ENCODE results near the gene AFDN.

The AFDN gene

DNA sequence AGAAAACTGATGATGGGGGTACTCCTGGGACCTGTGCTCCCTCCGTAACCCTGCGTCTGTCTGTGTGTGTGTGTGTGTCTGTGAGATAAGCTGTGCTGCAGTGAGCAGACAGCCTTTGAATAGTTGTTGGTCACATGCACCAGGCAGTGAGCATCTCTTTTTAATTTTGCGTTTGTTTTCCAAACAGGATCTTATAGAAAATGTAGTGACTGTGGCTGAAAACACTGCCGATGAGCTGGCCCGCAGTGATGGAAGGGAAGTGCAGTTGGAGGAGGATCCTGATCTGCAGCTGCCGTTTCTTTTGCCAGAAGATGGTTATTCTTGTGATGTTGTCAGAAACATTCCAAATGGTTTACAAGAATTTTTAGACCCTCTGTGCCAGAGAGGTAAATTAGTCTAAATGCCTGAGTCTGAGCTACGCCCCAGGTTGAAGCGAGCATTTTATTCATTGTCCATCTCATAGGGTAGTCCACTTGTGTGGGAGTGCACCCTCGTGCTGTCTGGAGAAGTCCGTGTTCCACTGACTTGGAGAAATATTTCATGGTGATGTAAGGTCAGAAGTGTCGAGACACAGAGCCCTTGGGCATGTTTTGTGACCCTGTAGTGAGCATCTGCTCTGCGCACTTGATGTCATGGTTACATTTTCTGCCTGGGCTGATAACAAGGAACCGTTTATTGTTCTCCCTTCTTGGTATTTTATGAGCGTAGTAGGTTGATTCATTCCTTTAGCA is 92.0 kb downstream of the AFDN start:
- no peak for DNase-seq (ENCODE audit: low read depth)

DNA sequence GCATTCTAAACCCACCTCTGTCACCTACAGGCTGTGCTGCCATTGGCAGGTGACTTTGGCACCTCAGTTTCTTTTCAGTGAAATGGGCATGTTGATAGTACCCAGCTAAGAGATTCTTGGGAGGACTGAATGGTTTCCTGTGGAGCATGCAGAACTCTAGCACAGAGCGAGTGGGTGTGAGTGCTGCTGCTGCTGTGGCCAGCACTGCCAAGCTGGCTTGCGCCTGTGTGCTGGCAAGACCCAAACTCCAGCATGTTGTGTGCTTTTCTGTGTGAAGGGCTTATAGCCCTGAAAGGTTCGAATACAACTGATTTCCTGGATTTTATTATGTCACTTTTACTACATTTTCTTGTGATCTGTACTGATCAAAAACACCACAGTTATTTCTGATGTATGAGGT is 92.6 kb downstream of the AFDN start:
- no peak for DNase-seq (ENCODE audit: low read depth)

DNA sequence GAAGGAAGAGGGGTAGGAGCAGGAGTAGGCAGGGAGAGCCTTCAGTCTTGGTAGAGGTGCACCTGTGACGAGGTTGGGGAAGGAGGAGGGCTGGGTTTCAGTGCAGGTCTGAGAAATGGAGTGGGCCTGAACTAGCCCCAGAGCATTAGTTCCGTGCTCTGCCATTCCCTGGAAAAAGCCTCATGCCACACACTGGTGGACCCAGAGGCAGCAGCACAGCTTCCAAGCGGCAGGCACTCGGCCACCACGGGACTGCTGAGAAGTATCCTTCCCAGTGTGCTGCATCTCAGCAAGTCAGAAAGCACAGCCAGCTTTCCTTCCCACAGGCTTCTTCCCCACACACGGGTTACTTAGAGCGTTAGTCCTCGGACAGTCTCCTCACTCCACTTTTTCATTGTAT is 93.5 kb downstream of the AFDN start:
- no peak for DNase-seq (ENCODE audit: low read depth)

DNA sequence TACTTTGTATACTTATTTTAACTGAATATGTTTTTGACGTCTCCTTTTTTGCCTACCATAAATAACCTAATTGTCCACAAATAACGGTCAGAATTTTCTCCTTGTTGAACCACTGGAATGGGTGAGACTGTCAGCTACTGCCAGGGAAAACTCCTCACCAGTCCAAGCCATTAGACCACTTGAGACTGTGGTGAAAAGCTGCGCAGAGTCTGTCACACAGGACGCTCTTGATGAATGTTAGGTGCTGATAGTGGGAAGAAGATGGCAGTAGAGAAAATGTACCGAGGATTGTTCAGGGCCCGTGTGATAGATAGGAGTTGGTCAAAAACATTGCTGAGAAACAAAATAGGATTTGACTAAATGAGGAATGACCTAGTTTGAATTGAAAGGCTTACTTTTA is 95.1 kb downstream of the AFDN start:
- no peak for DNase-seq (ENCODE audit: low read depth)

DNA sequence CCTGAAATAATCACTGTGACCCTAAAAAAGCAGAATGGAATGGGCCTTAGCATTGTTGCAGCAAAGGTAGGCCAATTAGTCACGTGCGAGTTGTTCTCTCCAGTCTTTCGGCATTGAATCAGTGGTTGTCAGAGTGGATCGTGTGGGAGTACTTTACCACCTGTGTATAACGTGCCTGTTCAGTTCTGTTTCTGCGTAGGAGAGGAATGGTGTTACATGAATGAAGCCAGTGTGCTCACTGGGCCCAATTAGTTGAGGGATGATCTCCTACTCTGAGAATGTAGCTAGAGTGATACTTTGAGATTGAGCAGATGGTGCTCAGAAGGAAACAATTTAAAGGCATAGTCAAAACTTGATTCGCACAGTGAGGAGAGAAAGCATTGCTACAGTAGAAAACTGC is 98.3 kb downstream of the AFDN start:
- no peak for DNase-seq (ENCODE audit: low read depth)

DNA sequence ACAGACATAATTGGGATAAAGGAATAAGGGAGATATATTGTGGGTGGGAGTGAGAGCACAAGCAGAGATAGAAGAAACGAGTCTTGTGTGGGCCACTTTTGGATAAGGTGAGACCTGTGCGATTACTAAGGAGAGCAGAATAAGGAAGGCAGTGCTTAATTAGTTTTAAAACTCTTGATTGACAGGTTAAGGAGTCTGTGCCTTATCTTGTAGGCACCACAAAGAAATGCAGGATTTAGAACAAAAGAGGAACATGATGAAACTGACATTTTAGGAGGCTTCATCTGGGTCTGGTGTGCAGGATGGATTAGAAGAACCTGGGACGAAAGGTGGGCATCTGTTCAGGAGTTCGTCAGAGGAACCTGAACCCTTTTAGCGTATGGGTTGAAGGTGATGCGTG is 100.5 kb downstream of the AFDN start:
- no peak for DNase-seq (ENCODE audit: low read depth)

DNA sequence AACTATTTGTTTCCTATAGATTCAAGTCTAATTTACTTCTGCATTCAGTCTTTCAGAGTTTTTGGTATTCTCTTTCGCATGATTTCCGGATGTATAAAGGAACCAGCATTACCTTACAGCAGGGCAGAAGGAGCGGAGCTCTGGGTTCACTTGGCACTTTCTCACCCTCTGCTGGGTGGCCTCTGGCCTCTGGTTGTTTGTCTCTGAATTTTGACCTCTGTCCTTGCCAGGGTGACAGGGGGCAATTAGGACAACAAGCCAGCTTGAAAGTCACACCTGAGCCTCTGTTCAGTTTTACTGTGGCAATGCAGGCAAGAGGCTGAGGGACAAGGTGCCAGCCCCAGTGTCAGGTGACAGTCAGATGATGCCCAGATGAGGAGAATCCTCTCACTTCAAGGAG is 101.4 kb downstream of the AFDN start:
- no peak for DNase-seq (ENCODE audit: low read depth)

DNA sequence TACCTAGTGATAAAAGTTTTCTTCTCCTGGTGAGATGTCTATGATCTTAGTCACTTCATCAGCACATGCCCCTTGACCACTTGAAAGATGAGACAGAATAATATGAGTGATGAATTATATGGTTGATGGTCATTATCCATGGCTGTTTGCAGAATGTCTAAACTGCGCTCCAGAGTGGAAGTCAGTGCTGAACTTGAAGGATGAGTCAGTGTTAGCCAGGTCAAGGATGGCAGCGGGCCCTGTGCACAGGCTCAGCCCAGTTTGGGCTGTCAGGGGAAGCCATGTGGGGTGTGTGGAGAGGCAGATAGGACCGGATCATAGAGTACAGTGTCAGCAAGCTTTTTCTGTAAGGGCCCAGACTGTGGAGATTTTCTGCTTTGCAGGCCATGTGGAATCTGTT is 103.6 kb downstream of the AFDN start:
- no peak for DNase-seq (ENCODE audit: low read depth)

DNA sequence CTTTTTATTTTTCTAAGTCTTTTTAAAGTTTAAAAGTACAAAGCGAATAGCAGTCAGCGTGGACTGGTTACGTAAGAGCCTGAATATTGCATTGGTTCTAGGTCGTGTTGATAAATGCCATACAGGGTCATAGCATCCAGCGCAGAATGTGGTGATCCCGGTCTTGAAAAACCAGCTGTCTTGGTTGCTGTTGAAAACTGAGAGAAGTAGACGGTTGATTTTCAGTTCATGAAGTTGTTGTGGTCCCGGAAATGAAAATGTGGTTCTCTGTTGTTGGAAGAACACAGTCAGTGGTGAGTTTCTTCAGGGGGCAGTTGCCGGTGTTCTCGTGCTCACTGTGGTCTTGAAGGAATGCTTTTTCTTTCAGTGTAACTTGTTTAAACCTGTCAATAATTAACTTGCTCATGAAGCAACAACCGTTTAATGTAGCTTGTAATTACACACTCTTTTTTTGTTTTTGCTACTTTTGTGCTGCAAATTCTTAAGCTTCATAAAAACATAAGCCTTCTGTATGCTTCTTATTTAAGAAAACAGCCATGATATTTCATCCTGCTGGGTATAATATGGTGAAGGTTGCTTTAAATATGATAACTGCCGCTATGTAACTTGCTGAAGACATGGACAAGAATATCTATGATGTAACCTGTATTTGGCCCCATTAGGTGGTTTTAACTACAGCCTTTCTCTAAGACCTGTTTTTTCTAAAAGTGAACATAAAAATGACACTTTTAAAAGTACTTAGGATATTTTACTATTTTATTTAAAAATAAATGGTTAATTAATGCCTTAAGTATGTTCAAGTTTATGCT is 106.0 kb downstream of the AFDN start:
- DNase-seq (ENCODE audit: low read depth) = no peak

DNA sequence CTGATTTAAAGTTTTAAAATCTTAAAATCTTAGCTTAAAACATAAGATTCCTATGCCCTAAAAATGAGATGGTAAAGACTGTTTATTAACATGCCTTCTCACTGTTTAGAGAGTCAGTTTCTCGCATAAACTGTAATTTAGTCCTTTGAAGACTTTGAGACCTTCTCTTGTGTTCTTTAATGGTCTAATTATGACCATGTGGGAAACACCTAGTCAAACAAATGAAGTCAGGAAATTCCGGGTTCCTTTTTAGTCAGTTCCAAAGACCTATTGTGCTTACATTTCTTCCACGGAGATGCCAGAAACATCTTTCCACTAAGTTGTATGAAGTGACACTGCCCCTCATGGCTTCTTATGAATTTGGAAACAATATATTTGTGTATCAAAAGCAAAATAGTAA is 106.6 kb downstream of the AFDN start:
- DNase-seq (ENCODE audit: low read depth) = no peak

DNA sequence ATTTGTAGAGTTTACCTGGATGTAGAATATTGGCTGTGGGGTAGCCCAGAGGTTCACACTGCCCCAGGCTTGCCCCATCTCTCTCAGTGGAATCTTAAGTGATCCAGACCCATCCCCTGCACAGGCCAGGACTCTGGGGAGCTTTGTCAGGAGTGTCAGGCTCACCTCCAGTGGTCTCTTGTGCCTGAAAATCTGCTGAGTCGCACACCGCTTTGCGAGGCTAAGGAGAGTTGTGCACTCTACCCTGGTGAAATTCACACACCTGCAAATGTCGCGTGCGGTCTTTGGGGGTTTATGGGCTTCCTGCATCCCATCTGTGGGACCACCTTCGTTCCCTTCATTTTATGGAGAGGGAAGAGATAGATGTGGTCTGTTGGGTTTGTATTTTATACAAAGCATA is 107.1 kb downstream of the AFDN start:
- DNase-seq (ENCODE audit: low read depth) = no peak

DNA sequence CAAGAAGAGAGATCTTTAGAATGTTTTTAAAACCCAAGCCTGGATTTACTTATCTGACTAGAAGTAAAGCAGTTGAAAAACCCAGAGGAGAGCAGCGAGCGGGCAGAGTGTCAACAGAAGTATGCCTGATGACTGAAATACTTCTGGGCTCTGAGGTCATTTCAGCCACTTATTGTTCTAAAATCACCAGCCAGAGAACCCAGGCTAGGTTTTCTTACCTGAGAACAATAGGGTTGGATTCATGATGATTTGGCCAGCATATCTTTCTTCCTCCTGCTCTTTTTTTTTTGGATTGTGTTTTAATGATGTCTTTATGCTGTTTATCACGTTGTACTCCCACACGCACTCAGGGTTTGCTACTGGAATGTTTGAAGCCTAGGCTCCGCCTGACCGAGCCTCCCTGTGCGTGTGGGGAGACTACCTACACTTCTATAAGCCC is 107.7 kb downstream of the AFDN start:
- DNase-seq (ENCODE audit: low read depth) = no peak

DNA sequence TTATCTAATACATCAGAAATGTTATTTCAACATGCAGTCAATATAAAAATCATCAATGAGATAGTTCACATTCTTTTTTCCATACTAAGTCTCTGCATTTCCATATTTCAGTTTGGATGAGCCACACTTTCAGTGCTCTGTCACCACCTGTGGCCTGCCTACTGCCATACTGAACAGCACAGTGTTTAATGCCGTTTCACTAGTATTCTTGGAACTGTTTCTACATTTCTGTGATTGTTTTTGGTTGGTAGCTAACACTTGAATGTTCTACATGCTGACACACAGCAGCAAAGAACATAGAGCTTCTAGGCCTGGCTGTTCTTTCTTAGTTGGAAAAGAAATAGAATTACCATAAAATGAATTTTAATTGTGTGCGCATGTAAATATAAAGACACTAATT is 109.3 kb downstream of the AFDN start:
- DNase-seq (ENCODE audit: low read depth) = no peak

DNA sequence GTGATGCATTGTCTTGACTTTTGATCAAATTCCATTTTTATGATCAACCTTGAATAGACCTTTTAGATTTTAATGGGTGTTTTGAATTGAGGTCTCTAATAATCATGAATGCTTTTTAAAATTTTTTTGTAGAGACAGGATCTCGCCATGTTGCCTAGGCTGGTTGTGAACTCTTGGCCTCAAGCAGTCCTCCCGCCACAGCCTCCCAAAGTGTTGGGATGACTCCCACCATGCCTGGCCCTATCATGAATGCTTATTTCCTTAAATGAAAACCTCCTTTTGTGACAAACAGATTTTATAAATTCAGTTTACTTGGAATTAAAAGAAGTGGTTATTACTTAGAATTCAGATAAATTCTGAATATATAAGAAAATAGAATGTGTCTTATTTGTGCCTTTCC is 110.6 kb downstream of the AFDN start:
- no peak for DNase-seq (ENCODE audit: low read depth)

DNA sequence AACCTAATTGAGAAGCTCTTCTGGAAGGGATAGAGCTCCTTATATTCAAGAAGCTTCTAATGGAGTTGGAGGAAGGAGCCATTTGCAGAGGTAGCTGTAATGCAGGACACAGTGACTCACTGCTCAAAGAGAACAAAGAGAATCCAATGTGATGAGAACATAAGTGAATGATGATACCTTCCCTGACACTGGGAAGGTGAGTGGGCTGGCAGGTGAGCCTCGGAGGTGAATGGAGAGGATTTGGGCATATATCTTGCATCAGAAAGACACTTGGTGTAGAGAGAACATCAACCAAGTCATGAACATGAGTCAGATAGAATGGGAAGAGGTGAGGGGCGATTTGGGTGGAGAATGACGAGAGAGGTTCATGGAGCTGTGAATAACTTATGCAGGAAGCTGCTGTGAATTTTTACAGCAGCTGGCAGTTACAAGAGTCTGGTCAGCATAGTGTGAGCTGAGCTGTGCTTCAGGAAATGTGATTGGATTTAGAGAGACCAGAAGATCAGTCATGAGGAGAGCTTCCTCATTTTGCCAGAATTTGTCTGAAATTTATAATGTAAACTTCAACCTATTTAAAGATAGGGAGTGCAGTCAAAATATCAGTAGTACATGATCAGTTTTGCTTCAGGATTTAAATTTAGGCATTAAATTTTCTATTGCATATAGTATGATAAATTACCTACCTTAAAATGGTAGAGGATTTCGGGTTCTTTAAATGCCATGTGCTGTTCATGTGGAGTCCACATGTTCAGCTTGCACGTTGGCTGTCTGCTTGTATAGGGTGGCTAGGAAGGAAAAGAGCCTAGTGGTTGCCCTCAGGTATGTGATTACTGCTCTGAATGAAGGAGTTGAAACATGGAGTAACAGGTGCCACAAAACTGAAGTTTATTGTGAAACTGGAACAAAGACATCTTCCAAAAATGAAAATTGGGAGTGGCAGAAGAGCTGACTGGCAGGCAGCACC is 111.5 kb downstream of the AFDN start:
- DNase-seq (ENCODE audit: low read depth) = no peak

DNA sequence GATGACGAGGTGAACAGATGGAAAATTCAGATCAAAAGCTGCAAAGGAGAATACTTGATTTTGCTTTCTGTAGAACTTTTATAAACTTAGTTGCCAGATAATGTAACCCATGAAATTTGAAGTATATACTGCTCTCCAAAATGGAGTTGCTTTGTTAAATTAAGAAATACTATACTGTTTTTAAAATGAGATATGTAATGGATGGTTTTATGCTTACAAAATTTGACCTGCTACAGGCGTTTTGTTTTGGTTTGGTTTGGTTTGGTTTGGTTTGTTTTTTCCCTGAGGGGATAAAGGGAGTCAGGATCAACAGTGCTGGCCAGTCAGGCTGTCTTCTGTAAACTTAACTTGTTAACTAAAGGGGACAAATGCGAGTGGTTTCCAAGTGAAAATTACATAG is 115.1 kb downstream of the AFDN start:
- DNase-seq (ENCODE audit: low read depth) = no peak

DNA sequence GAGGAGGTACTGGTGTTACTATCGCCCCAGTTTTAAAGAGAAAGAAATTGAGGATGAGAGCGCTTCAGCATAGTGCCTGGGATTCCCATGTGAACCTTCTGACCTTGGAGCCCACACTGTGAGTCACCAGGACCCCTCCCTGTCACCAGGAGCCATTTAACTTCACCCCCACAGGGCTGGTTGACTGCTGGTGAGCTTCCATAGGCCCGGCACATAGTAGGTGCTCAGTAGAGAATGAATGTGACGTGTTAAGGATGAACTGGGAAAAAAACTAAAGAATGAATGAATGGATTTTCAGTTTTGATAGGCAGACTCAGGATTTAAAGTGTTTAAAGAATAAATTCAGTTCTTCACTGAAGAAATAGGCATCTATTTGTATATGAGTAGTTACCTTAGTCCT is 117.4 kb downstream of the AFDN start:
- DNase-seq (ENCODE audit: low read depth) = no peak

DNA sequence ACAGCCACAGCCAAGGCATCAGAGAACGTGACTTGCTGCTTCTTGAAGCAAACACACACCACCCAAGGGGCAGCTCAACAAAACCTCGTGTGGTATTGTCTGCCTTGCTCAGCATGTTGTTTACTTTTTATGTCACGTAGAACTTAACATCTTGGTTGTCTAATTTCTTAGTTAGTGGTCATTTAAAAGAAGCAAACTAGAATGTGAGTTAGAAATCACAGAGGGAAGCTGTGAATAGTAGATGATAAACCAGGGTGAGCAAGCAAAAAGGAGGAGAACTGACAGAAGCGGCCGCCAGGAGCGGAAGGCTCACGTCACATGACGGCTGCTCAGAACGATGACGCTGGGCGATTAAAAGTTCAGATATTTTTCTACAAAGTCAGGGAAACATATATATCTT is 119.3 kb downstream of the AFDN start:
- no peak for DNase-seq (ENCODE audit: low read depth)

DNA sequence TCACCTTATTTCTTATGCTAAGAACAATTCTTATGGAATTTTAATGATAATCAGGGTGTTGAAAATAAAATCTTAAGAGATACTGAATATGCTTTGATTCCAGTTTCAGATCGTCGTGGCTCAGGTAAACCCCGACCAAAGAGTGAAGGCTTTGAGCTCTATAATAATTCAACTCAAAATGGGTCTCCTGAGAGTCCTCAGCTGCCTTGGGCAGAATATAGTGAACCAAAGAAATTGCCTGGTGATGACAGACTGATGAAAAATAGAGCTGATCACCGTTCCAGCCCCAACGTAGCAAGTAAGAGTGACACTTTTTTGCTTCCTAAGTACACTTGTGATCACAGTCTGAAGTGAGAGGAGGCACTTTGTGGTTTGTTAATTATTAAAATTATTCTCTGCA is 119.9 kb downstream of the AFDN start:
- DNase-seq (ENCODE audit: low read depth) = no peak

DNA sequence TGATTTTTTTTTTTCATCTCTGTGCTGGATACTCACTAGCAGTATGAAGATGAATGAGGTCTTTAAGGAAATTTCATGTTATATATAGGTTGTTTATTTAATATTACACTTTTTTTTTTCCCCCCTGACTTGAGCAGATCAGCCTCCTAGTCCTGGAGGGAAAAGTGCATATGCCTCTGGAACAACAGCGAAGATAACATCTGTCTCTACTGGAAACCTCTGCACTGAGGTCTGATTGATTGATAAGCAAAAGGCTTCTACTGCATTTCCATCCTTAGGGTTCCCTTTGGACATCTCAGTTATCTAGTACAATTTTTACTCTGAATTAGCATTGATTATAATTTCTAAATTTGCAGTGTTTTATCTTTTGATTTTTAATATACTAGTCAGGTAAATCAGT is 121.0 kb downstream of the AFDN start:
- DNase-seq (ENCODE audit: low read depth) = no peak

DNA sequence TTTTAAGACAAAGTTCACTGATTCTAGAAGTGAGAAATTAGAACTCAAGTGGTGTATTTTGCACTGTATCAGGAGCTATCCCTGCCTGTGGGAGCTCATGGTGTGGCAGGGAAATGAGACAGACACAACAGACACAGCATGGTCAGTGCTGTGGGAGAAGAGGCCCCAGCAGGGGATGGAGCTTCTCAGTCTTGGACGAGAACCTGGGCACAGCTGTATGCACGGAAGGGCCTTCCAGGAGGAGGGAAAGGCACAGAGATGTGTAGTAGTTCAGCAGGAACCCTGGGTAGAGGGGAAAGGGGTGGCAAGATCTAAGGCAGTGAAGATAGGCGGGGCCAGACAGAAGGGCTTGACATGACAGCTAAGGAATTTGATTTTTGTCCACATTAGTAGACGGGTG is 122.0 kb downstream of the AFDN start:
- DNase-seq (ENCODE audit: low read depth) = no peak

DNA sequence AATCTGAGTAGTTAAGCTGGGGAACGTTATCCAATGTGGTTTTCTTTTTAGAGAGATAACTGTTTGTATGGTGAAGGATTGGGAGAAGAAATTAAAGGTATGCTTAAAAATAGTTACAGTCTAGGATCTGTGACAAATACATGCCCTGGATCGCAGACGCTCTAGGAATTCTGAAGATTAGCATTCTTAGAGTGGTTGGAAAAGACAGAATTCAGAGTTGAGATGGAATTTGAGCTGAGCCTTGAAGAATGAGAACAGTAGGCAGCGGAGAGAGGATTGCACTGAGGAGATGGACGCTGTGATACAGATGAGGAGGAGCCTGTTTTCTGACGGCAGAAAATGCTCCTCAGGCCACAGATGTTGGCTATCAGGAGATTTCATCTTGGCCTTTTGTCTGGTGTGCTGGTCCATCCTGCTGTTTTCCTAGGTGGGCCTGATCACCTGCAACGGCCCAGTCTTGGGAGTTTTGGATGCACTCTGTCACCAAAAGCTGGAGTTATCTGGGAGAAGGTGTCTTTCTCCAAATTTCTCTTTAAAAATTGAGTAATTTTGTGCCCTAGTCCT is 122.5 kb downstream of the AFDN start:
- DNase-seq (ENCODE audit: low read depth) = no peak

Measured in stimulated activated CD8-positive, alpha-beta memory T cell treated with anti-CD3 and anti-CD28 coated beads, Interleukin-15, amount 100 ng/mL, for 1 hour (primary cell).